Choroid plexus epithelial cell (primary cell): ENCODE measurements around the gene KRT38.

Source experiments
- DNase-seq: peaks from one replicate; pipeline ENCODE4 v3.0.0-alpha.2; 2010; ENCODE audit warnings: low read depth
- H3K4me3 ChIP-seq: 2 replicates; pipeline ENCODE4 v1.5.1; 2011; ENCODE audit warnings: low read depth, mild to moderate bottlenecking, control low read depth, low read length, moderate library complexity
- TF ChIP-seq, protein P1 (sequence below): conservative IDR thresholded peaks from 2 replicates; pipeline ENCODE4 v1.5.1; 2011; ENCODE audit warnings: low read depth, mild to moderate bottlenecking, control low read depth, inconsistent platforms, low read length, moderate library complexity

The KRT38 gene

DNA sequence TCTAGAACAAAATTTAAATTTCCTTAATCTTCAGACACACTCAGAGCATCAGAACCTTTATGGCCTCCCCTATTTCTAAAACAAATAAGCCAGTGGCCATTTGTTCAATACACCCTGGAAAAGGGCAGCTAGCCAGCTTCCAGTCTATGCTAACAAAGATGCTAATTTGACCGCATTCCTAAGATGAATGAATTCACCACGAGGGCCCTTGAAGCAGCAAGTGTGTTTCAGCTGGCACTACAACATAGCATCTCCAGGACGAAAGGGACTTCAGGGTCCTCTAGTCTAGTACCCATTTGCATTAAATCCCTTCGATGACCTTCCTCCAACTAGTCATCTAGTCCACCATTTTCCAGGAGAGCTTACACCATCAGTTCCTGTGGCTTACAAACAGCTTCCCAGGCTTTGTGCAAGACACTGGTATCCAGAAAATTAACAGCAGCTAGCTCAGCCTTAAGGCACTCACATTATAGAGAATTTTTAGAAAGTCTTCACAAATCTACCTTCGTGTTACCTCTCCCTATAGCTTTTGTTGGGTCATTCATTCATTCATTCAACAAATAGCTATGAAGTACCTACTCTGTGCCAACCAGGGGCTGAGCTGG, 27.3 kb downstream of the KRT38 start:
- TF ChIP-seq, protein P1, sequence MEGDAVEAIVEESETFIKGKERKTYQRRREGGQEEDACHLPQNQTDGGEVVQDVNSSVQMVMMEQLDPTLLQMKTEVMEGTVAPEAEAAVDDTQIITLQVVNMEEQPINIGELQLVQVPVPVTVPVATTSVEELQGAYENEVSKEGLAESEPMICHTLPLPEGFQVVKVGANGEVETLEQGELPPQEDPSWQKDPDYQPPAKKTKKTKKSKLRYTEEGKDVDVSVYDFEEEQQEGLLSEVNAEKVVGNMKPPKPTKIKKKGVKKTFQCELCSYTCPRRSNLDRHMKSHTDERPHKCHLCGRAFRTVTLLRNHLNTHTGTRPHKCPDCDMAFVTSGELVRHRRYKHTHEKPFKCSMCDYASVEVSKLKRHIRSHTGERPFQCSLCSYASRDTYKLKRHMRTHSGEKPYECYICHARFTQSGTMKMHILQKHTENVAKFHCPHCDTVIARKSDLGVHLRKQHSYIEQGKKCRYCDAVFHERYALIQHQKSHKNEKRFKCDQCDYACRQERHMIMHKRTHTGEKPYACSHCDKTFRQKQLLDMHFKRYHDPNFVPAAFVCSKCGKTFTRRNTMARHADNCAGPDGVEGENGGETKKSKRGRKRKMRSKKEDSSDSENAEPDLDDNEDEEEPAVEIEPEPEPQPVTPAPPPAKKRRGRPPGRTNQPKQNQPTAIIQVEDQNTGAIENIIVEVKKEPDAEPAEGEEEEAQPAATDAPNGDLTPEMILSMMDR: no peak
- peak; percentile 13 for DNase-seq
- H3K4me3 ChIP-seq: no peak overlapping the region

DNA sequence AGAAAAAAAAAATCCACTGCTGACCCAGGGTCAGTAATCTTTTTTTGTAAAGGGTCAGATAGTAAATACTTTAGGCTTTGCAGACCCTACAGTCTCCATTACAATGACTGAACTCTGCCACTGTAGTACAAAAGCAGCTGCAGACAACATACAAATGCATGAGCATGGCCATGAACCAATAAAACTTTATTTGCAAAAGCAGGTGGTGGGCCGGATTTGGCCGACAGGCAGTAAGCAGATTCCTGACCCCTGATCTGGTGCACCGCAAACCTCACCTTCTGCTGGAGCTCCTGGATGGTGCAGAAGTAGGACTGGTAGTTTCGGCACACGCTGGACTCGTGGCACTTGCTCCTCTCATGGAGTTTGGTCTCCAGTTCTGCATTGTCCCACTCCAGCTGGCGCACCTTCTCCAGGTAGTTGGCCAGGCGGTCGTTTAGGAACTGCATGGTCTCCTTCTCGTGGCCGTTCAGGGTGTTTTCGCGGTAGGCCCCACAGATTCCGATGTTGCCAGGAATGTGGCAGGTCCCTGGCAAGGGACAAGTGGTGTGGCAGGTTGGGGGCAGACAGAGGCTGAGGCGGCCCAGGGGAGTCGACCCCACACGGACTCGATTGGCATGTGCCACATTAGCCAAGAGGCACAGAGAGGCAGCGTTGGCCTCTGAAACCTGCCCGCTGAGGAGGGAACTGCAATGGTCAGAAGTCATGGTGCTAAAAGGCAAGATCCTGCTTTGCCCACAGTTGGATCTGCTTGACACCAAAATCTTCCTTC, 29.5 kb downstream of the KRT38 start:
- H3K4me3 ChIP-seq: no peak overlapping the region
- no peak for DNase-seq
- TF ChIP-seq, protein P1: no peak

DNA sequence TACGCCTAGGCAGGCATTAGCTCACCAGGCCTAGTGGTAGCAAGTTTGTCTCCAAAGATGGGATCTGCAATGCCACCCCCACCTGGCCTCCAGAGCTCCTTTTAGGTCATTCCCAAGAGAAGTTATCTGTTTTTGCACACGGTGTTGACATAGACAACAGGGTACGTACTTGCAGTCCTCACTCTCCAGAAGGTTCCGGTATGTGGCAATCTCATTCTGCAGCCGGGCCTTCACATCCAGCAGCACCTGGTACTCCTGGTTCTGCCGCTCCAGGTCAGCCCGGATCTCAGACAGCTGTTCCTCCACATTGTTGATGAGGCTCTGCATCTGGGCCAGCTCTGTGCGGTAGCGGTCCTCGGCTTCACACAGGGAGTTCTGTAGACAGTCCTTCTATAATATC, 33.6 kb downstream of the KRT38 start:
- TF ChIP-seq, protein P1: no peak
- H3K4me3 ChIP-seq: no peak overlapping the region
- no peak for DNase-seq

DNA sequence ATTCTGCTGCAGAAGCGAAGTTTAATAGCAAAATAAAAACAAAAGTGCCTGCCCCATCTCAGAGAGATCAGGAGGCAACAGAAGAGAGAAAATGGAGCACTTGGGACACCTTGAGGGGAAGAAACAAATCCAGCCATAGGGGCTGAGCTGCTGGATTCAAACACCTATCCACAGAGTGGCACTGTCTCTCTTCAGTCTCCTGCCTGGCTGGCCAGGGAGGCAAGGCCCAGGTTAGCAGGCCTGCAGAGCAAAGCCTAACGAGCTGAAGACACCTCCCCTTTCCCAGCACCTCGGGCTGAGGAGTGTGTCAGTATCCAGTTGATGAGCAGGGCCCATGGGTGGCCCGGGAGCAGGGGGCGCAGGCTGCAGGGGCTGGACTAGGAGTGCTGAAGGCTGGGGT, 34.6 kb downstream of the KRT38 start:
- TF ChIP-seq, protein P1: peak; percentile 11
- no peak overlapping the region for H3K4me3 ChIP-seq
- DNase-seq: peak; percentile 25

DNA sequence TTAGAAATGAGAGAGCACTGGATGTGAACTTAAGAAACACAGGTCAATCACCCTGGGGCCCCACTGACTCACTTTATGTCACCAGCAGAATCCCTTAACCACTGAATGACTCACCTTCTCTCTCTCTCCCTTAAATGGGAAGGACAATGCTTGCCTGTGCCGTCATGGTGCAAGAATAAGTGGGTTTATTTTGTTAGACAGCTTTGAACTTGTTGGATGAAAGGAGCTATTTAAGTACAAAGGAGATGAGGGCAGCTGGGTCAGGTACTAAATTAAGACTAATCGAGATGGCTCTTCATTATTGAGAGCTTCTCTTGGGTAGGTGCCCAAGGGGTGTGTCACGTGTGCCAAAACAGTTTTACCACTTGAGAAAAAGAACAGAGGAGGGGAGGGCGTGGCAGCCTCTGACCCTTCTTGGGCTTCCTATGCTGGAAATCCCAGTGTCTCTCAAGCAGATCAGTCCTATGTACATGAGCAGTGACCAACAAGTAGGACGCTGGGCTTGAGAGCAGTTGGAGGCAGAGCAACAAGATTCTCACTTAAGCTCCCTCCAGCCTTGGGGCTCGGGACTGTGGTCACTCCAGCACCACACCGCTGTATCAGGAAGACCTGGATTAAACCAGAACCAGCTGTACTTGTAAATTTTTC, 36.6 kb downstream of the KRT38 start:
- peak; percentile 89 for DNase-seq
- no peak overlapping the region for H3K4me3 ChIP-seq
- TF ChIP-seq, protein P1: no peak

DNA sequence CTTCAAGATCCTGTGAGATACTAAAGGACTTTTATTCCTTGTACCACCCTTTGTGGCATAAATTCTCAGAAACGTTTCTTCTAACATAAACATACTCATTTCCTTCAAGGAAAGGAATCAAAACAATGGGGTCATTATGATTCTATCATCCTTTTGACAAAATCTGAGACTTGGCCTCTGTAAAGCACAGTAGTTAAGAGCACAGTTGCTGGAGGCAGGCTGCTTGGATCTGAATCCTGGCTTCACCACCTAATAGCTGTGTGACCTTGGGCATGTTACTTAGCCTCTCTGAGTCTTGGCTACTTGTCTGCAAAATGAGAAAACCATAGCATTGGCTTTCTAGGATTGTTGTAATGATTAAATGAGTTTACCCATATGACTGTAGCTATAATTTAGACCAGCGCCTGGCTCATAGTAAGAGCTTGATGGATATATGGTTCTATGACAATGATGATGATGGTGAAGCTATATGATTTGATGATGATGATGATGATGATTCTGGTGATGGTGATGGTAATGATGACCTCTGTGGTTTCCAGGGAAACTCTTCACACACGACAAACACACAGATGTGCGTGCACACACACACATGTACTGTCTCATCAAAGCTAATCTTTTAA, 37.3 kb downstream of the KRT38 start:
- DNase-seq: no peak
- H3K4me3 ChIP-seq: no peak overlapping the region
- TF ChIP-seq, protein P1: no peak
